H4 (cell line): ENCODE measurements around the gene ADPRHL1. TPM values are rescaled to one million over a fixed set of nuclear protein-coding genes. Genes with fewer than 3 reads are reported as not detected.
"Not testable (repeated sequence)": the region's sequence is repeated elsewhere in the genome, so short reads cannot be mapped to it uniquely, and the experiment has no call there.

Experiments
- DNase-seq: peaks from one replicate; pipeline ENCODE4 v3.0.0-alpha.2; 2015; ENCODE audit warnings: low spot score
- total RNA-seq: library from RNA; depleted of rRNA; stranded (reverse); fragments of >200 nt; shearing (Covaris generic); gene quantifications from 2 replicates; pipeline ENCODE4 v1.2.3, GENCODE V29; 2014

The ADPRHL1 gene
- total RNA-seq, 1 experiment from 2014 or later, result 1.3 TPM

DNA sequence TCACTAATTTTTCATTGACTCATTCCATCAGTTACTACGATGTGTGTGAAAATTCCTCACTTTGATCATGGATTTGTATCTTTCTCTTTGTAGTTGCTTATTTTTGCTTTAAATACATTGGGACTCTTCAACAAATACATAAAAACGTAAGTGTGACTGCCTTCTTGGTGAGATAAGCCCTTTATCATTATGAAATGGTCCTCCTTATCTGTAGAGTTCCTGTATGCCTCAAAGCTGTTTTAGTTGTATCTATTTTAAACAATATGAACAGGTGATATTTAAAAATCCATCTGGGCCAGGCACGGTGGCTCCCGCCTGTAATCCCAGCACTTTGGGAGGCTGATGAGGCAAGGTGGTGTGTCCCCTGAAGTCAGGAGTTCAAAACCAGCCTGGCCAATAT, 25.9 kb upstream of the ADPRHL1 start:
- no peak for DNase-seq

DNA sequence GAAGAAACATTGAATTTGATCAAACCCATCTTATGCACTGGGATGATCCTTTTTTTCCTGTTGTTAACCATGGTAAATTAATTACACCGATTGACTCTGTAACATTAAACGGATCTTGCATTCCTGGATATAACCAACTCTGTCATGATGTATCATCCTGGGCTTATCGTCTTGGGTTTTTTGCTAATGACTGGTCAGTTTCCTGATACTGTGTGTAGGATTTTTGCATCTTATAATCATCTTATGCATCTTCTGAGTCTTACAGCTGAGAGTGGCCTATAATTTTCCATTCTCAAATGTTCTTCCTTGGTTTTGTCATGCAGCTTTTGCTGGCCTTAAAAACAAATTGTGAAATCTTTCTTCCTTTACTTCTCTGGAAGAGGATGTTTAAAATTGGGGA, 24.4 kb upstream of the ADPRHL1 start:
- DNase-seq, result no peak

DNA sequence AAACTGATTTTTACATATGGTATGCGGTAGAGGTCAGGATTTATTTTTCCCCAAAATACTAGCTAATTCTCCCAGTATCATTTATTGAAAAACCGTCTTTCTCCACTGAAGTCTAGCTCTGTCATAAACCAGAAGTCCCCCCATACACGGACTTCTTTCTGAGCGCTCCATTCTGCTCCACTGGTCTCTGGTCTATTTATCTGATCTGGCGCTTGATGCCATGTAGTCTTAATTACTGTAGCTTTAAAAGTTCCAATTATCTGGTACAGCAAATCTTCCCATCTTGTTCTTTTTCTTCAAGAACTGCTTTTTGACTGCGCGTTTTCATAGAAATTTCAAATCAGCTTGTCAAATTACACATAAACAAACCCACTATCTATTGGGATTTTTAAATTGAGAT, 23.5 kb upstream of the ADPRHL1 start:
- DNase-seq, result no peak

DNA sequence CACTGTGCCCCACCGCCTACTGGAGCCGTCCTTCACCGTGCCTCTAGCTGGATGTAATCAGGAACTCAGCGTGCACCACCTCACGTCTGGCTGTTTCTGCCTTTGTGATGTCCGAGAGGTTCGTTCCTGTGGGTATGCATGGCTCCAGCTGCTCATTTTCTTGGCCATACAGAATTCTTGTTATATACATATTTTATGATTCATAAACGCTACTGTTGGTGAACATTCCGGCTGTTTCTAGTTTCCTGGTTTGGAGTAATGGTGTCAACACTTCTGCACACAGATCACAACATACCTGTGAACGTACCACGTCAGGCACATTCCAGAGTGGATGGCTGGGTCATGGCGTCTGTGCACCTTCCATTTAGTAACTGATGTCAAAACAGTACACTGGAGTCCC, 22.6 kb upstream of the ADPRHL1 start:
- no peak for DNase-seq

DNA sequence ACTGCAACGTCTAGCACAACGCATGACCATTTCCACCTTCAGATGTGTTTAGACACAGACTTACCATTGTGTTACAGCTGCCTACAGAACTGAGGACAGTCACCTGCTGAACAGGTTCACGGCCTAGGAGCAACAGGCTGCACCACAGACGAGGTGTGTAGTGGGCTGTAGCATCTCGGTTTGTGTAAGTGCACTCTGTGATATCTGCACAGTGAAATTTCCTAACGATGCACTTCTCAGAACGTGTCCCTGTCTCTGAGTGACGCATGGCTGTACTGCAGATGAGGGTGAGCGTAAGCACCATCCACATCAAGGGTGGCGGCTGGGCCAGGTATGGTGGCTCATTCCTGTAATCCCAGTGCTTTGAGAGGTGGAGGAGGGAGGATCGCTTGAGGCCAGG, 22.0 kb upstream of the ADPRHL1 start:
- no peak for DNase-seq

DNA sequence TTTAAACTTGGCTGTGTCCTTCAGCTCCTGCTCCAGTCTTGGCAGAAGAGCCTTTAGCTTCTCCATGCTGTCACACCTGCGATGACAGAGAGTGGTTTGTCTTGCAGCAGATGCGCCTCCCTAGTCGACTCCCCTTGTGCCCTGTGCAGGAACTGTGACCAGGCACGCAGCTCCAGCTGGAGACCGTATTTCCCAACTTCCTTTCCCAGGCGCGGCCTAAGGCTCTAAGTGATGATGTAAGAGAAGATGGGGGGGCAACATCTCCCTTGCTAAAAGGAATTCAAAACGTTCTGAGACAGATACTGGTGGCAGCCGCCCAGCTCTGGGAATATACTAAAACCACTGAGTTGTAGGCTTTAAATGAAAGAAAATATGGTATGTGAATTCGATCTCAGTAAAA, 20.9 kb upstream of the ADPRHL1 start:
- DNase-seq, result no peak

DNA sequence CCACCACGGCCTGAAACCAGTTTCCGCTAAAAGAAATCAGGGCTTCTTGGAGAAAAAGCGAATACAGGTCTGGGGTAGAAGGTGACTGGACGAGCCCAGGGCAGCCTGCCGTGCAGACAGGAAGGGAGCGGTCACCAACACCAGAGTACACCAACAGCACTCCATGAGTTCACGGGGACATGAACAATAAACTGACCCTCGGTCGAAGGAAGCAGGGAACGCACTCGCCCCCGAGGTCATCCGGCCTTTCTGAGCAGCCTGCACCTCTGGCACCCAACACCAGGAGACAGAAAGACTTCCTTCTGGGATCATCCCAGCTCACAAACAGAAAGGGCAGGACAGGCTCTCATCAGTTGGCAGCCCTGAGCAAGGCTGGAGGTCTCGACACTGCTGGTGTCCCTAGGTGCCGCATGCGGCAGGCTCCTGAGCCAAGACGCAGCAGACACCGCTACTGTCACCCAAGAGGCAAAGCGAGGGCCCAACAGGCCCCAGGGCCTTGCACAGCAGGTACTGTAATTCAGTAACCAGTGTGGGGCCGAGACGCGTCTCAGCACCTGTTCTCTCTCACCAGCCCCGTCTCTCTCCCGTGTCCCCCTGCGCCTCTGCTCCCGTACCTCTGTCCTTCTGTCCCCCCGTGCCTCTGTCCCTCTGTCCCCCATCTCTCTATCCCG, 19.2 kb upstream of the ADPRHL1 start:
- no peak for DNase-seq

DNA sequence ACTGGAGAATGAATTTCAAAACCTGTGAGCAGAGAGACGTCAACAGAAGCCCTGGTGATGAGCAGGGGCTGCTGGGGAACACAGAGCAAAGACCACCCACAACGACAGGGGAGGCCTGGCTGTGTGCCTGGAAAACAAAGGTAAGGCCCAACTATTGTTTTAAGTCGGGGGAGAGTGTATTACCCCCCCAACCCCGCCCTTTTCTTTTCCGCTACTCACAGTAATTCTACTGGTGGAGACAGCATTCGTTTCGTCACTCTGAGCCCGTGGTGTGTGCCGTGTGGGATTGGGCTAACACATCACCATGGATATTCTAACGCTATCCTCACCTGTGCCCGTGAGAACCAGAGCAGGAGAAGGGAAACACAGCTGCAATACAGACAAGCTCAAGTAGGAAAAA, 18.6 kb upstream of the ADPRHL1 start:
- no peak for DNase-seq

DNA sequence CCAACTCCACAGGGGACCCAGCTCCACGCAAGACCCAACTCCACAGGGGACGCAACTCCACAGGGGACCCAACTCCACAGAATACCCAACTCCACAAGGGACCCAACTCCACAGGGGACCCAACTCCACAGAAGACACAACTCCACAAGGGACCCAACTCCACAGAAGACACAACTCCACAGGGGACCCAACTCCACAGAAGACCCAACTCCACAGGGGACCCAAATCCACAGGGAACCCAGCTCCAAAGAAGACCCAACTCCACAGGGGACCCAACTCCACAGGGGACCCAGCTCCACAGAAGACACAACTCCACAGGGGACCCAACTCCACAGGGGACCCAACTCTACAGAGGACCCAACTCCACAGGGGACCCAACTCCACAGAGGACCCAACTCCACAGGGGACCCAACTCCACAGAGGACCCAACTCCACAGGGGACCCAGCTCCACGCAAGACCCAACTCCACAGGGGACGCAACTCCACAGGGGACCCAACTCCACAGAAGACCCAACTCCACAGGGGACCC, 17.4 kb upstream of the ADPRHL1 start:
- not testable (repeated sequence) for DNase-seq

DNA sequence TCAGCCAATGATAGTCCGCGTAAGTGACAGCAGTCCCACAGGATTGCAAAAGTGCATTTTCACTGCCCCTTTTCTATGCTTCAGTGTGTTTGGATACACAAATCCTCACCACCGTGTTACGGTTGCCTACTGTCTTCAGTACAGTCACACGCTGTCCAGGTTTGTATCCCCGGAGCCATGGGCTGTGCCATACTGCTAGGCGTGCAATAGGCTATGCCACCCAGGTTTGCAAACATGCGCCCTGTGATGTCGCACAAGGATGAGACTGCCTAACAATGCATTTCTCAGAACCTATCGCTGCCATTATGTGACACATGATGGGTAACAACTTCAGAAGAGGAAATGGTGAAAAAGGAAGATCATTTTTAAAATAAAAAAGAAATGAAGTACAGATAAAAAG, 16.8 kb upstream of the ADPRHL1 start:
- no peak for DNase-seq

DNA sequence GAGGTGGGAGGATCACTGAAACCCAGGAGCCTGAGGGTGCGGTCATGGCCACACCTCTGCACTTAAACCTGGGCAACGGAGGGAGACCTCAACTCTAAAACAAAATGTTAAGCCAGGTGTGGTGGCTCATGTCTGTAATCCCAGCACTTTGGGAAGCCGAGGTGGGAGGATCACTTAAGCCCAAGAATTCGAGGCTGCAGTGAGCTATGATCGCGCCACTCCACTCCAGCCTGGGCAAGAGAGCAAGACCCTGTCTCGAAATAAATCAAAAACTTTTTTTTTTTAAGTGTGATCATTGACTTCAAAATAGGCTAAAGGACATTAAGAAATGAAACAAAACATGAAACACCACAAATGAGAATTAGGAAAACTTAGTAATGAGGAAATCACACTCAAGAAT, 16.3 kb upstream of the ADPRHL1 start:
- DNase-seq, result no peak

DNA sequence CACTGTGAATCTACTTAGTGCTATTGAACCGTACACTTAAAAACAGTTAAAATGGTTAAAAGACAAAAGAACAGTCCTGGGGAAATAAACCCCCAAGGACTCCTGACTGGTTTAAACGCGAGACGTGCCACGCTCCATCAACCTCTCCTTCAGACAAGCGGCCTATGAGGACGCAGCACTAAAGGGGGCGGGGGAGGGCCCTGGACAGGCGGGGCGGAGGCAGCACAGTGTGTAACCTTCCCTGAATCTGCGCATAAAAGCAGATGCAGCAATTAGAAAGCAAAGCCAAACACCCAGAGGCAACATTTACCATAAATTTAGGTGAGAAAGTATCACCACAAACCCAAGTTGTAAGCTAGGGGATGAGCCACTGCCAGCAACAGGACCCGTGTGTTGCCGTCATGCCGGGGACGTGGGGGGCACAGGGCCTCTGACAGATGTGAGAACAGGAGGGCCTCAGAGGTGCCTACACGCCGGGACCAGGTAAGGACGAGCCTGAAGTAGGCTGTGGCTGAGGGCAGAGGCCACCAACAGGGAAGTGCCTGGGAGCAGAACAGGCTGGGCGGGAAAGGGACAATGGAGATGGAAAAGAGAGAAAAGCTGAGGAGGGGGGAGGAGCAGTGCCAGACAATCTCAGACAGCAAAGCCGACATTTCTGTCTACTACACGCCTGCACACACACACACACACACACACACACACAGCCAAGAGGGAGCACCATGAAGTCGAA, 15.3 kb upstream of the ADPRHL1 start:
- no peak for DNase-seq

DNA sequence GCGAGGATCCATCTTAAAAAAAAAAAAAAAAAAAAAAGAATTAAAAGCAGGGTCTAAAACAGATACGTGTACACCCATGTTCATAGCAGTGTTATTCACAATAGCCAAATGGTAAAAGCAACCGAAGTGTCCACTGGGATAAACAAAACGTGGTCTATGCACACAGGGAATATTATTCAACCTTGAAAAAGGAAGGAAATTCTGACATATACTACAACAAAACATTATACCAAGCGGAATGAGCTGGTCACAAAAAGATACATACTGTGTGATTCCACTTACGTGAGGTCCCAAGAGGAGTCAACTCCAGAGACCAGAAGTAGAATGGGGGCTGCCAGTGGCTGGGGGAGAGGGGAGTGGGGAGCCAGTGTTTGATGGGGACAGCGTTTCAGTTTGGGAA, 14.7 kb upstream of the ADPRHL1 start:
- DNase-seq, result no peak

DNA sequence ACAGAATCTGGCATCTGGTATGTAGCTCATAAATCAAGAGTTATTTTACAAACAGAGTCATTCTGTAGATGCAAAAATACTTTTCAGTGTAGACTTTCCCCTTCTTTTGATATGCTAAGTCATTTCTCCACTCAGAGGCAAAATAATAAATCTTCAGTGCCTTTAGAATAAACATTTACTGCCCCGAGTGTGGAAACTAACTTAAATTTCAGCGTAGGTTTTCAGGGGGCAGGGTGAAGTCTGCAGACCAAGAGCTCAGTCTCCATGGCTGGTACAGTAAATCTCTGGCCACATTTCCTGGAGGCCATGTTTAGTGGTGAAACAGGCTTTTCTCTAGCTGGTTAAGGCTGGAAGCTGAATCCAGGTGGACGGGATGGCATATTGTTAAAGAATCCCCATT, 13.1 kb upstream of the ADPRHL1 start:
- DNase-seq, result no peak

DNA sequence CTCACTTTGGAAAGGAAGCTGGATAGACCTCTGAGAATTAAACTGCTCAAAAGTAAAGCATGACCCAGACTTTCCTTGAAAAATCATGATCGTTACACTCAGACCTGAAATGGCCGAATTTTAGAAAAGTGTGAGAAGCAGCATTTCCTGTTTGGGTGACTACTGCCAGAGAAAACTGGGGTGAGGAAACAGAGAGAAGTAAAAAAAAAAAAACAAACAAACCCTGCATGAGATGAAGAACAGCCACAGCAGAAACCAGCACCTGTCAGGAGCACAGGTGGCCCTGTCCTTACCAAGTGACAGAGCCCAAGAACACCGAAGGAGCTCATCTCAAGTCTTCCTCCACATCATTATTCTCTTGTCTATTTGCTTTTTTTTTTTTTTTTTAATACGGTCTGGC, 12.0 kb upstream of the ADPRHL1 start:
- DNase-seq, result no peak

DNA sequence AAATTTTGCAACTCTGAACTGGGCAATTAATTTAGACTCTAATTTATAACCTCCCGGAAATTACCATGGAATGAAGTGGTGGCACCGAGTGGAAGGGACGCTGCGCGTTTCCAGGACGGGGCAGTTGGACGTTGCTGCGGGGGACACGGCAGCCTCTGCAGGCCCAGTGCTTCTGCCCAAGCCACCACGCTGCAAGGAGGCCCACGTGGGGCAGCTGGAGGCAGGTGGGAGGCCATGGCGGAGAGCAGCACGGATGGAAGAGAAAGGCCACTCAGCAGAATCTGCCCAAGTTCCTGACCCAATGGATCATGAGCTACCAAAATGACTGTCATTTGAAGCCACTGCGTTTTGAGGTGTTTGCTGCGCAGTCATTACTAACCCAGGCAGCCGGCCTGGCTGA, 11.2 kb upstream of the ADPRHL1 start:
- no peak for DNase-seq

DNA sequence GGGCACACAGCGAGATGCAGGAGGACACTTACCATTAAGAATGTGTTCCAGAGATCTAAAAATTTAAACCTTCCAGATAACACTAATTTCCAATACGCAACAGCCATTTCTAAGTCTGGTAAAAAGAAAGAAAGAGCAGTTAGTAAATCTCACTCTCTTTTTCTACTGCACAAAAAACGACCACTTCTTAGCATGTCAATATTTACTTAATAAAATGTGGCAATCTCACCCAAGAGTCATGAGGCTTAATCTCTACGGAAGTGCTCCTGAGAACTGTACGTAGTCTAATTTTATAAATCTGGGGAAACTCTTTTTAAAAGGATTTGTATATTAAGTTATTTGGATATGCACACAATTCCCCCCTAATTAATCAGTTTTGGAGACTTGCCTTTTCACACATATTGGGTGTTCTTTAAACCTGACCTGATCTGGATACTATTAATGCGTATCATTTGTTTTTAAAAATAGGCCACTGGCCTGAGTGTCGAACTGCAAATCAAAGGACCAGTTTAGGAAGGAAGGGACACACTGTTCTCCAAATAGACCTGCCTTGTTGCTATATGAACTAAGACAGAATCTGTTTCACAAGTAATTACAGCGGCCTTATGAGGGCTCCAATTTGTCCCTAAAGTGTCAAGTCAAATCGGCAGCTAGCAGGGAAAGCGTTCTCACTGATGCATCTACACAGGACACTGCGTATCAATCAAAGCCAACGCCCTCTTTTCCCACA, 7.9 kb upstream of the ADPRHL1 start:
- DNase-seq, result no peak

DNA sequence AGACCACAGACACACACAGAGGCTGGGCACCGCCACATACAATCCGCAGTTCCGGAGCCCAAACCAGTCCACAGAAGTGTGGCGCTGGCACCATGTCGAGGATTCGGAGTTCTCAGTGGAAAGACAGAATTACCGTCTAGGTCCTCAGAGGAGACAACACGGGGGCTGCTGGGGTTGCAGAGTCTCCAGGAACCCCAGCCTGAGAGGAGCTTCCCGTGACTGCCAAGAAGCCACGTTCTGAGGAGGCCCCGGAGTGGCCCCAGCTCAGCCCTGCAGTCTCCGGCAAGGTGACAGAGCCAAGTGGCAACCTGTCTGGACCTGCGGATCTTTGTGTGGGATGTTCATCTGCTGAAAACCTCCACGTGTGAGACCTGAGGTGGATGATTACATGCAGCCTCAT, 7.3 kb upstream of the ADPRHL1 start:
- no peak for DNase-seq

DNA sequence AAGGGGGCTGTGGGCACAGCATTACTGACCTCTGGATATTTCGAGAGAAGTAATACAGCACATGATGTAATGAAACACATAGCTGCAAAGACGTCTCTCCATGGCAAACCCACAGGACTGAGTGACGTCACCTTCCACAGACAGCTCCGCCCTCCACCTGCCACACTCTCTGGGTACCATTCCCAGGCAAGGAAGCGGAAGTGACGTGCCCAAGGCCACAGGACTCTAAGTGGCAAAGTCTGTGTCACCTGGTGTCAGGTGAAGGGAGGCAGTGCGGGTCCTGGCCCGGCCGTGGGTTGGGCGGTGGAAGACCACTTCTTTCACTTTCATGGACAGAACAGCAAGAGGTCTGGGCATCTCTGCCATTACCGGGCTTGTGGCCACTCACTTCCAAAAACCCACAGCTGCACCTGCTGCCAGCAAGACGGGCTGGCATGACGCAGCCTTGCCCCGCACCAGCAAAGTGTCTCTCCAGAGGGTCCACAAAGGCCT, 6.8 kb upstream of the ADPRHL1 start:
- DNase-seq, result no peak

DNA sequence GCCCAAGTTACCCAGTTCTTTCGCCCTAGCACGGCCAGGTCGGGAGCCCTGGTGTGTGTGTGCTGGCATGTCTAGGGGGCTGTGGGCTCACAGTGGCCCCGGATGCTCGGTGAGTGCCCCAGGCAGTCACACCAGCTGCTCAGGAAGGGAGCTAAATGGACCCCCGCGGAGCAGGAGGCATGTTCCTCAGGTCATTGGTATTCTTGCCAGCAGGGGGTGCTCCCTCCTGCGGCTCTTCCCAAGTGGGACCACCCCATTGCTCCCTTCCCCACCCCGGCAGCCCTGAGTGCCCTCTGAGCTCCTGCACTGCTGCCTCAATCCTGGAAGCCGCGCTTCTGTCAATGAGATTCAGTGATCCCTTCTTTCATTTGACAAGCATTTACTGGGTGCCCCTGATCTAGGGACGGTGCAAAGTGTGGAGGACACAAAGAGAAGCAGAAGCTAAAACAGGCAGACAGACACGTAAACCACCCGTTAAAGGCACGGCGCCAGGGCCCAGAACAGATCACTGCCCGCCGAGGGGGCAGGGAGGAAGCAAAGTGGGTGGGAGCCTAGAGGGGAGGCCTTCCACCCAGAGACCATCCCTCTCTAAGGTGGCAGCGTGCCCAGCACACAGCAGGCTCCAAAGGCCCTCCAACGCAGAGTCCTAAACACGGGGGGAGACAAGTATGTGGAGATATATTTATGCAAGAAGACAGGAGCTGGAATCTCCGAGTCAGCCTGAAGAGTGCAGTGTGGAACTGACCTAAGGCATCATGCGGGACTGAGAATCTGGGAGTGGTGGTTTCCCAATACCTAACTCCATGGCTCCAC, 5.2 kb upstream of the ADPRHL1 start:
- no peak for DNase-seq

DNA sequence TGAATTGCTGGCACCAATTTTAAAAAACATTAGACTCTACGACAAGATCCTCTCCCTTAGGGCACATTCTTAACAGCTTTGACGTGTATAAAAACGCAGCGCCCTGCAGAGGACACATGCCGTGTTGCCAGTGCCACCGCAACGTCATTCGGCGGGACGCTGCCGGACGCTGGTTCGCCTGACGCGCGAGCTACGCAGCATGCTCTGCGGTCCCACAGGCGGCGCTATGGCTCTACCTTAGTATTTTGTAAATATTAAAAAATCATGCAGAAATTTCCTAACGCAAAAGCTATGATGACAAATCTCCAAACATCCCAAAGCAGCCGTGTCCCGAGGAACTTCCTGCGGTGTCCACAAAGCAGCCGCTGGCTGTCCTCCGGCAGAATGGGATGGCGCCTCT, 4.2 kb upstream of the ADPRHL1 start:
- DNase-seq, result no peak
